GM23338 (cell line): ENCODE results near the gene DOCK4.
A peak's percentile ranks its signal among the peaks of the same experiment; 100 is the strongest.

Experiments used
- CREB1 ChIP-seq: fragments of 250-450 bp; sonication (Bioruptor Pico); IDR thresholded peaks from 2 replicates; pipeline ENCODE4 v1.5.0; 2020; ENCODE audit warnings: low read depth, mild to moderate bottlenecking, moderate library complexity
- CTCF ChIP-seq, 2 experiments: fragments of 200-600 bp in 1 of 2; sonication (generic) in 1 of 2; conservative IDR thresholded peaks; 2 replicates each; pipeline versions ENCODE4 v1.5.1 to v1.6.1; 2016 to 2017; ENCODE audit warnings: antibody characterized with exemption in 2 of 2, low read depth in 2 of 2, mild to moderate bottlenecking in 2 of 2, moderate library complexity in 1 of 2
- ETS1 ChIP-seq: IDR thresholded peaks from 2 replicates; pipeline ENCODE4 v1.6.1; 2016; ENCODE audit warnings: antibody characterized with exemption
- EZH2 ChIP-seq: fragments of 200-600 bp; sonication (generic); IDR thresholded peaks from one replicate; pipeline ENCODE4 v1.8.0; 2017; ENCODE audit warnings: antibody characterized with exemption, mild to moderate bottlenecking, low read depth; ENCODE audit not compliant: unreplicated experiment
- EZH2phosphoT487 ChIP-seq: fragments of 200-600 bp; sonication (generic); IDR thresholded peaks from one replicate; pipeline ENCODE4 v1.8.1; 2018; ENCODE audit warnings: antibody characterized with exemption; ENCODE audit not compliant: unreplicated experiment
- JUNB ChIP-seq: IDR thresholded peaks from one replicate; pipeline ENCODE4 v1.6.1; 2016; ENCODE audit warnings: antibody characterized with exemption; ENCODE audit not compliant: unreplicated experiment
- NANOG ChIP-seq: IDR thresholded peaks from 2 replicates; pipeline ENCODE4 v1.6.1; 2016; ENCODE audit warnings: antibody characterized with exemption, borderline replicate concordance
- POLR2AphosphoS5 ChIP-seq: IDR thresholded peaks from 2 replicates; pipeline ENCODE4 v1.6.1; 2016; ENCODE audit warnings: antibody characterized with exemption, low read depth
- REST ChIP-seq: IDR thresholded peaks from one replicate; pipeline ENCODE4 v1.6.1; 2018; ENCODE audit warnings: antibody characterized with exemption; ENCODE audit not compliant: unreplicated experiment
- STAT1 ChIP-seq: IDR thresholded peaks from one replicate; pipeline ENCODE4 v1.6.1; 2016; ENCODE audit warnings: antibody characterized with exemption; ENCODE audit not compliant: unreplicated experiment
- ZNF114 ChIP-seq: fragments of 250-450 bp; sonication (Bioruptor Pico); IDR thresholded peaks from 2 replicates; pipeline ENCODE4 v1.5.0; 2020; ENCODE audit warnings: mild to moderate bottlenecking, moderate library complexity
- ZNF331 ChIP-seq: fragments of 250-450 bp; sonication (Bioruptor Pico); IDR thresholded peaks from 2 replicates; pipeline ENCODE4 v1.5.0; 2020; ENCODE audit warnings: low read depth, mild to moderate bottlenecking, moderate library complexity
- ZNF462 ChIP-seq: fragments of 250-450 bp; sonication (Bioruptor Pico); IDR thresholded peaks from 2 replicates; pipeline ENCODE4 v1.5.0; 2020; ENCODE audit warnings: mild to moderate bottlenecking, moderate library complexity

- peak in 1 of 2 experiments; percentile 47; a peak in 2 of 4 replicates for TF ChIP-seq CTCF (conservative IDR thresholded peaks at IDR 0.05; ENCODE audit: low read depth in 2 of 2)
- TF ChIP-seq POLR2AphosphoS5: no peak
- TF ChIP-seq STAT1: no peak
- no peak for TF ChIP-seq REST
- no peak for TF ChIP-seq EZH2phosphoT487
- TF ChIP-seq EZH2: no peak
- no peak for TF ChIP-seq ZNF331 (CRISPR knock-in tag)
- no peak for TF ChIP-seq ZNF462 (CRISPR knock-in tag)
- TF ChIP-seq ETS1: no peak
- no peak for TF ChIP-seq CREB1 (CRISPR knock-in tag)
- TF ChIP-seq ZNF114 (CRISPR knock-in tag): no peak
- TF ChIP-seq JUNB: no peak
- TF ChIP-seq NANOG: no peak
Observed at GRCh38 chr7:112134039-112134438, 72.2 kb downstream of the DOCK4 start.
